ENCODE data around the gene DUXB.

- TF ChIP-seq CTCF (IDR thresholded peaks at IDR 0.05) (no peak), POLR2A (IDR thresholded peaks at IDR 0.05) (no peak)
Measured at GRCh38 chr16:75653922-75654321, 47.3 kb downstream of the DUXB start.

Data from thyroid gland (tissue), 4 donors.